PC-9 (cell line): Measurements from ENCODE around the gene REXO4. TPM values are rescaled to one million over a fixed set of nuclear protein-coding genes. Genes with fewer than 3 reads are reported as not detected.

Experiments
- BruUV-seq: library from RNA; stranded (reverse); fragments of 400-500 nt; replicated peaks from 2 replicates; lab custom pipeline; 2021; lab: Mats Ljungman, UMichigan
- CTCF ChIA-PET: fragments of 300-600 bp; sonication (Branson Sonifier 250); formaldehyde crosslinking; loops from one replicate; lab custom pipeline; 2022; ENCODE audit warnings: antibody characterized with exemption; lab: Charles Lee
- POLR2A ChIA-PET: fragments of 300-600 bp; sonication (Branson Sonifier 250); formaldehyde crosslinking; loops from one replicate; lab custom pipeline; 2022; ENCODE audit warnings: antibody characterized with exemption; ENCODE audit not compliant: unreplicated experiment; lab: Charles Lee
- DNase-seq, 2 experiments: peaks; one replicate each; pipeline versions ENCODE4 v3.0.0 to v3.0.0-alpha.2; 2015 to 2022; ENCODE audit warnings: mixed read lengths in 1 of 2
- H2AFZ ChIP-seq: fragments of 200-600 bp; sonication (generic); 2 replicates; pipeline ENCODE4 v1.8.1; 2017; ENCODE audit warnings: antibody characterized with exemption
- H3F3A ChIP-seq: fragments of 200-600 bp; sonication (generic); 2 replicates; pipeline ENCODE4 v1.8.1; 2017; ENCODE audit warnings: antibody characterized with exemption, mild to moderate bottlenecking, low read depth; ENCODE audit not compliant: insufficient read depth
- H3K27ac ChIP-seq: fragments of 200-600 bp; sonication (generic); 2 replicates; pipeline ENCODE4 v1.6.1; 2016; ENCODE audit warnings: mixed run types
- H3K27me3 ChIP-seq: fragments of 200-600 bp; sonication (generic); 2 replicates; pipeline ENCODE4 v1.6.1; 2016; ENCODE audit warnings: low read depth, mixed run types; ENCODE audit not compliant: insufficient read depth
- H3K36me3 ChIP-seq: fragments of 200-600 bp; sonication (generic); 2 replicates; pipeline ENCODE4 v1.6.1; 2016; ENCODE audit warnings: low read depth, mixed run types
- H3K4me1 ChIP-seq: fragments of 200-600 bp; sonication (generic); replicated peaks from 2 replicates; pipeline ENCODE4 v1.6.1; 2016; ENCODE audit warnings: mixed run types; ENCODE audit not compliant: insufficient read depth
- H3K4me2 ChIP-seq: fragments of 200-600 bp; sonication (generic); 2 replicates; pipeline ENCODE4 v1.6.1; 2017; ENCODE audit warnings: mixed run types
- H3K4me3 ChIP-seq: fragments of 200-600 bp; sonication (generic); 2 replicates; pipeline ENCODE4 v1.6.1; 2016; ENCODE audit warnings: mixed run types
- H3K79me2 ChIP-seq: fragments of 200-600 bp; sonication (generic); 2 replicates; pipeline ENCODE4 v1.6.1; 2017; ENCODE audit warnings: low read depth, mixed run types
- H3K9me2 ChIP-seq: fragments of 200-600 bp; sonication (generic); 2 replicates; pipeline ENCODE4 v1.8.1; 2017; ENCODE audit warnings: mild to moderate bottlenecking; ENCODE audit not compliant: insufficient read depth
- H3K9me3 ChIP-seq: fragments of 200-600 bp; sonication (generic); 2 replicates; pipeline ENCODE4 v1.8.1; 2016; ENCODE audit warnings: low read depth; ENCODE audit not compliant: insufficient read depth
- H4K20me1 ChIP-seq: fragments of 200-600 bp; sonication (generic); 2 replicates; pipeline ENCODE4 v1.8.1; 2017; ENCODE audit not compliant: insufficient read depth
- CTCF ChIP-seq: fragments of 200-600 bp; sonication (generic); conservative IDR thresholded peaks from 2 replicates; pipeline ENCODE4 v1.6.1; 2017; ENCODE audit warnings: mixed run types, antibody characterized with exemption, mild to moderate bottlenecking, moderate library complexity
- EZH2 ChIP-seq: fragments of 200-600 bp; sonication (generic); IDR thresholded peaks from 2 replicates; pipeline ENCODE4 v1.8.0; 2017; ENCODE audit warnings: antibody characterized with exemption, low read depth
- intact Hi-C: fragments of 100-400 bp; cut with micrococcal nuclease; formaldehyde crosslinking; loops from one replicate; pipeline ENCODE4 v1.10.0; 2022; ENCODE audit not compliant: unreplicated experiment
- total RNA-seq: library from RNA; stranded (reverse); gene quantifications from 2 replicates; pipeline ENCODE4 v1.2.3, GENCODE V29; 2021

REXO4 gene
- total RNA-seq, 1 experiment from 2014 or later, result 32.6 TPM

GRCh38 chr9:133375116-133375723, 42.6 kb downstream of the REXO4 start:
- BruUV-seq, result no TSS peak

GRCh38 chr9:133374612-133375115, 43.1 kb downstream of the REXO4 start:
- Histone ChIP-seq H3K36me3 (peaks cover 9% of the 10 kb centered on the region), H3K27me3 (no peaks in the 10 kb centered on the region), H3K9me2 (no peaks in the 10 kb centered on the region), H2AFZ (0 out of 2 replicates have a peak overlapping the region, but pooled peaks have one; percentile 20), H3F3A (peaks cover 13% of the 10 kb centered on the region), H3K4me1 (peaks cover 36% of the 10 kb centered on the region), H4K20me1 (peaks cover 52% of the 10 kb centered on the region), H3K9me3 (no peaks in the 10 kb centered on the region), H3K4me2 (peak overlapping the region; percentile 81), H3K4me3 (peak overlapping the region; percentile 69), H3K27ac (0 out of 2 replicates have a peak overlapping the region, but pooled peaks have one; percentile 59), H3K79me2 (peaks cover 59% of the 10 kb centered on the region)
- no TSS peak for BruUV-seq
- CTCF ChIA-PET, result interaction anchor here (0.7 kb wide), 1 partner anchor 187 kb away, joined by 3 read pairs; no protein-coding TSS in a partner anchor
- POLR2A ChIA-PET, result interaction anchor here (0.7 kb wide), 2 partner anchors 74 to 272 kb away, joined by 3 to 4 read pairs; no protein-coding TSS in a partner anchor
- intact Hi-C loops, result loop anchor here (2.0 kb wide), 1 partner anchor 18 kb away; the partner anchor contains the start of genes SURF1 and SURF2
- TF ChIP-seq EZH2 (no peak), CTCF (no peak)
- no peak for DNase-seq

More at GRCh38 chr9:133375116-133375723, 42.6 kb downstream of the REXO4 start:
- peaks cover 53% of the 10 kb centered on the region for H3K79me2 ChIP-seq
- no peaks in the 10 kb centered on the region for H3K27me3 ChIP-seq
- H3K4me1 ChIP-seq, result peaks cover 36% of the 10 kb centered on the region
- no peaks in the 10 kb centered on the region for H3K9me3 ChIP-seq
- peak overlapping the region; percentile 69 for H3K4me3 ChIP-seq
- peaks cover 47% of the 10 kb centered on the region for H4K20me1 ChIP-seq
- DNase-seq, result peak; percentile 30 to 50
- peaks cover 13% of the 10 kb centered on the region for H3F3A ChIP-seq
- 0 out of 2 replicates have a peak overlapping the region, but pooled peaks have one; percentile 20 for H2AFZ ChIP-seq
- peak overlapping the region; percentile 59; the same call in 1 of the 2 replicates for H3K27ac ChIP-seq
- H3K9me2 ChIP-seq, result no peaks in the 10 kb centered on the region
- TF ChIP-seq CTCF, result no peak; the same call in 1 of the 2 replicates
- no peak for TF ChIP-seq EZH2
- peaks cover 9% of the 10 kb centered on the region for H3K36me3 ChIP-seq
- intact Hi-C loops, result loop anchor here (2.0 kb wide), 1 partner anchor 18 kb away; the partner anchor contains the start of genes SURF1 and SURF2
- H3K4me2 ChIP-seq, result peak overlapping the region; percentile 81
- ChIA-PET POLR2A (interaction anchor here (0.7 kb wide), 2 partner anchors 73 to 272 kb away, joined by 3 to 4 read pairs; no protein-coding TSS in a partner anchor), CTCF (interaction anchor here (0.5 kb wide), 1 partner anchor 181 kb away, joined by 9 read pairs; no protein-coding TSS in a partner anchor)

- Histone ChIP-seq H3K27me3 (no peaks in the 10 kb centered on the region), H4K20me1 (peaks cover 77% of the 10 kb centered on the region), H2AFZ (no peak overlapping the region), H3K4me3 (no peak overlapping the region), H3K27ac (no peak overlapping the region), H3K9me3 (no peaks in the 10 kb centered on the region), H3K4me1 (peaks cover 16% of the 10 kb centered on the region), H3K4me2 (no peak overlapping the region), H3K36me3 (peaks cover 9% of the 10 kb centered on the region), H3F3A (peaks cover 7% of the 10 kb centered on the region; the same call in 1 of the 2 replicates), H3K9me2 (no peaks in the 10 kb centered on the region), H3K79me2 (peaks cover 84% of the 10 kb centered on the region)
- CTCF ChIA-PET, result no interaction called here
- no TSS peak for BruUV-seq
- DNase-seq, result no peak
- POLR2A ChIA-PET, result no interaction called here
- intact Hi-C loops, result no loop called here
- TF ChIP-seq EZH2, result no peak
These were observed 45.7 kb downstream of the REXO4 start for GRCh38 chr9:133372144-133372543.
